ENCODE measurements around the gene ELMO1.

GRCh38 chr7:37284285-37284684, 164.4 kb downstream of the ELMO1 start:
- TF ChIP-seq EZH2 (IDR thresholded peaks at IDR 0.05; ENCODE audit: low read length, unreplicated experiment) (no peak), EZH2phosphoT487 (IDR thresholded peaks at IDR 0.05; ENCODE audit: borderline replicate concordance, low read length) (no peak)
